Measurements from ENCODE around the gene EIF3K.

EIF3K gene

DNA sequence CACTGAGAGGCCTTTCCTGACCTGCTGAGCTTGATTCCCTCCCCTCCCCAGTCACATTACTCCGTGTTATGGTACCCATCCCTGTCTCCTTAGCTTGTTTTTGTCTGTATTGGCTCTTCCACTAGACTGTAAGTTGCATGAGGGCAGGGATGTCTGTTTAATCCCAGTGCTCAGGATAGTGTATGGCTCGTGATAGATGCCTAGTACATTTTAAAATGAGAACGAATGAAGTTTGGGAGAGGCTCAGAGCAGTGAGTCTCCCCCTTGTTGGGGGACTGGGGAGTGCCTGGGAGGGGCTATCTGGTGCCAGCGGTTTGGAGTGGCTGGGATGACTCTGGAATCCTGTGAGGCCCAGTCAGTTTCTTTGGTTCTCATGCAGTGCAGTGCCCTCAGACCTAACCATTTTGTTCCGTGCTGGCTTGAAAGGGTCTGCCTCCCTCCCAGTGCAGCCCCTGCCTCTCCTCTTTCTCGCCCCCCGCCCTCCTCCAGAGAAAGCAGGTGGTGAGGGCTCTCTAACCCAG is 63.9 kb downstream of the EIF3K start:
- Histone ChIP-seq H3K4me1 (ENCODE audit: control insufficient read depth in 5 of 5, insufficient read depth in 5 of 5, low read length in 5 of 5) (peaks cover 21 to 85% (median 58%) of the 10 kb centered on the region in 5 donors), H3K9ac (ENCODE audit: low read length in 5 of 5) (peak overlapping the region in 1 of 5 donors; percentile 24), H3K27ac (ENCODE audit: low read depth, low read length) (peak overlapping the region; percentile 90), H3K36me3 (ENCODE audit: control insufficient read depth in 5 of 5, insufficient read depth in 5 of 5, low read length in 5 of 5) (peaks cover 0 to 6% (median 4%) of the 10 kb centered on the region in 5 donors), H3K4me3 (ENCODE audit: low read depth in 1 of 5, low read length in 5 of 5) (no peak overlapping the region), H3K9me3 (ENCODE audit: control insufficient read depth in 5 of 5, low read length in 5 of 5) (no peaks in the 10 kb centered on the region), H3K27me3 (ENCODE audit: control insufficient read depth in 5 of 5, insufficient read depth in 4 of 5, low read length in 5 of 5) (no peaks in the 10 kb centered on the region)

DNA sequence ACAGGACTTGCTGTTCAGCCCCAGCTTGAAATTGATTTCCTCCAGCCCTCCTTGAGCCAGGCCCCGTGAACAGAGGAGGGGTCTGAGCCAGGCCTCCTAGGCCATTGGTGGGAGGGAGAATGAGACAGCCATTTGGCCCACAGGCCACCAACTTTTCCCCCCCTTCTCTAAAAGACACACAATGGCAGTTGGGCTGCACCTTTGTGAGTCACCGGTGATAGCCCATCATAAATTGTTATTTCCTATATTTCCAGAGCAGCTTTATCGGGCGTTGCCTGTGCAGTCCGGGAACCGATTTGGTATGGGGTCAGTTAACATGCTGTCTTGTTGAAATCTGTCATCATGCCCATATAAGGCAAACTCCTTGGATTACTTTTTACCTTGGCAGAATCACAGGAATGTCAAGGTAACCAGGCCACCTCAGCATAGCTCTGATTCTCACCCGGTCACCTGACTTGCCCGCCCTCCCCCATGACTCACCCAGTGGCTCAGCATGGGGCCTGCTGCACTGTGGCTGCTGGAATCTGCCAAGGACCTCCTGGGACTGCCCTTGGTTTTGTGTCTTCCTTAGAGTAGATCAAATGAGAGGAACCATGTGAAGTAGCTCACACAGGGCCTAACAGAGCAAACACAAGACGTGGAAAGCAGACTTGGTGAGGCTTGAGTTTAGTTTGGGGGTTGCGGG is 64.5 kb downstream of the EIF3K start:
- Histone ChIP-seq H3K4me3 (ENCODE audit: low read depth in 1 of 5, low read length in 5 of 5) (no peak overlapping the region), H3K27me3 (ENCODE audit: control insufficient read depth in 5 of 5, insufficient read depth in 4 of 5, low read length in 5 of 5) (no peaks in the 10 kb centered on the region), H3K4me1 (ENCODE audit: control insufficient read depth in 5 of 5, insufficient read depth in 5 of 5, low read length in 5 of 5) (peaks cover 20 to 85% (median 64%) of the 10 kb centered on the region in 5 donors), H3K9me3 (ENCODE audit: control insufficient read depth in 5 of 5, low read length in 5 of 5) (no peaks in the 10 kb centered on the region), H3K27ac (ENCODE audit: low read depth, low read length) (peak overlapping the region; percentile 90), H3K9ac (ENCODE audit: low read length in 5 of 5) (peak overlapping the region in 4 of 5 donors; percentile 10 to 30 (median 20)), H3K36me3 (ENCODE audit: control insufficient read depth in 5 of 5, insufficient read depth in 5 of 5, low read length in 5 of 5) (peaks cover 0 to 4% (median 4%) of the 10 kb centered on the region in 5 donors)

DNA sequence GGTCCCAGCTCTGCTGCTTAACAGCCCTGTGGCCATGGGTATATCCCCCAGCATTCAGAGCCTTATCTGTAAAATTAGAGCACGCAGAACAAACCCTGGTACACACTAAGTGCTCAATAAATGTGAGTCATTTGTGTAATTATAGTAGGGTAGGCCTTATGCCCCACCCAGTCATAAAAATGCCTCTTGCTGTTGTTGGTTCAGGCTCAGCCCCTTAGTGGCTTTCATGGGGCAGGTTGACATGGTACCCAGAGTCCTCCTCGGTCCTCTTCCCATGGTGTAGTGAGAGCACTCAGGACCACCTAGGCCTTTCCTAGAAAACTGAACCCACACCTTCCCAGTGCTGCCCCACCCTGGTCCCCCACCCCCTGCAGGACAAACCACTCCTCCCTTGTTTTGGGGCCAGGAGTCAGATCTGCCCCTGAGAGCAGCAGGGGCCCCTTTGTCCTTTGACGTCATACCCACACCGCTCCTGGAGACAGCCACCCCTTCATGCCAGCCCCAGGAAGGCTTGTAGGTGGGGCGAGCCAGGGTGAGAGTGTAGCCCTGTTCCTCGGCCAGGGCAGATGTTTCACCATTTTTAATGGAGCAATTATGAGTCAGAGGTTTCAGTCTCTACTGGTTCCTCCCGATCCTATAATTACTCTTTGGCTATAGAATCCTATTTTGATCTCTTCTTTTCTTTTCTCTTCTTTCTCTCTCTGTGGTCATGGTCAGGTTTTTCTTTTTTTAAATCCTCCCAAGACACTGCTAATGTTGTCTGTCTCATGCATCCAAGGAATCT is 65.3 kb downstream of the EIF3K start:
- Histone ChIP-seq H3K9me3 (ENCODE audit: control insufficient read depth in 5 of 5, low read length in 5 of 5) (no peaks in the 10 kb centered on the region), H3K27ac (ENCODE audit: low read depth, low read length) (peak overlapping the region; percentile 90), H3K9ac (ENCODE audit: low read length in 5 of 5) (peak overlapping the region in 4 of 5 donors; percentile 20 to 54 (median 38)), H3K4me3 (ENCODE audit: low read depth in 1 of 5, low read length in 5 of 5) (no peak overlapping the region), H3K4me1 (ENCODE audit: control insufficient read depth in 5 of 5, insufficient read depth in 5 of 5, low read length in 5 of 5) (peaks cover 16 to 81% (median 64%) of the 10 kb centered on the region in 5 donors), H3K27me3 (ENCODE audit: control insufficient read depth in 5 of 5, insufficient read depth in 4 of 5, low read length in 5 of 5) (no peaks in the 10 kb centered on the region), H3K36me3 (ENCODE audit: control insufficient read depth in 5 of 5, insufficient read depth in 5 of 5, low read length in 5 of 5) (peaks cover 0 to under 1% (median under 1%) of the 10 kb centered on the region in 5 donors)

GRCh38 chr19:38684862-38685665 is 66.1 kb downstream of the EIF3K start:
- no peaks in the 10 kb centered on the region for H3K36me3 ChIP-seq (ENCODE audit: control insufficient read depth in 5 of 5, insufficient read depth in 5 of 5, low read length in 5 of 5)
- peak overlapping the region; percentile 17 to 73 (median 48) for H3K9ac ChIP-seq (ENCODE audit: low read length in 5 of 5)
- no peak overlapping the region for H3K4me3 ChIP-seq (ENCODE audit: low read depth in 1 of 5, low read length in 5 of 5)
- peaks cover 16 to 74% (median 64%) of the 10 kb centered on the region in 5 donors for H3K4me1 ChIP-seq (ENCODE audit: control insufficient read depth in 5 of 5, insufficient read depth in 5 of 5, low read length in 5 of 5)
- no peaks in the 10 kb centered on the region for H3K27me3 ChIP-seq (ENCODE audit: control insufficient read depth in 5 of 5, insufficient read depth in 4 of 5, low read length in 5 of 5)
- H3K27ac ChIP-seq (ENCODE audit: low read depth, low read length): peak overlapping the region; percentile 90
- no peaks in the 10 kb centered on the region for H3K9me3 ChIP-seq (ENCODE audit: control insufficient read depth in 5 of 5, low read length in 5 of 5)

GRCh38 chr19:38685666-38686529 is 66.9 kb downstream of the EIF3K start:
- no peaks in the 10 kb centered on the region for H3K27me3 ChIP-seq (ENCODE audit: control insufficient read depth in 5 of 5, insufficient read depth in 4 of 5, low read length in 5 of 5)
- H3K27ac ChIP-seq (ENCODE audit: low read depth, low read length): peak overlapping the region; percentile 90
- peak overlapping the region; percentile 54 to 73 (median 60) for H3K9ac ChIP-seq (ENCODE audit: low read length in 5 of 5)
- peaks cover 16 to 68% (median 64%) of the 10 kb centered on the region in 5 donors for H3K4me1 ChIP-seq (ENCODE audit: control insufficient read depth in 5 of 5, insufficient read depth in 5 of 5, low read length in 5 of 5)
- peak overlapping the region in 1 of 5 donors; percentile 11 for H3K4me3 ChIP-seq (ENCODE audit: low read depth in 1 of 5, low read length in 5 of 5)
- H3K36me3 ChIP-seq (ENCODE audit: control insufficient read depth in 5 of 5, insufficient read depth in 5 of 5, low read length in 5 of 5): peaks cover 0 to 3% (median 0%) of the 10 kb centered on the region in 5 donors
- H3K9me3 ChIP-seq (ENCODE audit: control insufficient read depth in 5 of 5, low read length in 5 of 5): no peaks in the 10 kb centered on the region

DNA sequence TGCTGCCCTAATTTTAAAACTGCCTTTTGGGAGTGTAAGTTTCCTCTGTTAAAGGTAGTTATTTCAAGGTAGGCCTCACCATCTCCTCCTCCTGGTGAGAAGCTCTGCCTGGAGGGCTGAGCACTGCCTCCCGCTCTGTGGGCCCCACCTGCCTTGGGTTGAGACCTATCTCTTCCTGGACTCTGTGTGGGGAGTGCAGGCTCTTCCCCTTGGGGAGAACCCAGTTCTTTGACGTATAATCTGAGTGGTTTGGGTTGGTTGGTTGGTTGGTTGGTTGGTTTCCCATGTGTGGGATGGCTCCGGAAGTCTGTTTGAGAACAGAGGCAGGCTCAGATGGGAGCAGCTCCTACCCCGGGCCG is 67.5 kb downstream of the EIF3K start:
- Histone ChIP-seq H3K27ac (ENCODE audit: low read depth, low read length) (peak overlapping the region; percentile 90), H3K9me3 (ENCODE audit: control insufficient read depth in 5 of 5, low read length in 5 of 5) (no peaks in the 10 kb centered on the region), H3K4me3 (ENCODE audit: low read depth in 1 of 5, low read length in 5 of 5) (no peak overlapping the region), H3K4me1 (ENCODE audit: control insufficient read depth in 5 of 5, insufficient read depth in 5 of 5, low read length in 5 of 5) (peaks cover 16 to 69% (median 64%) of the 10 kb centered on the region in 5 donors), H3K36me3 (ENCODE audit: control insufficient read depth in 5 of 5, insufficient read depth in 5 of 5, low read length in 5 of 5) (peaks cover 0 to 3% (median 0%) of the 10 kb centered on the region in 5 donors), H3K9ac (ENCODE audit: low read length in 5 of 5) (peak overlapping the region; percentile 54 to 73 (median 60)), H3K27me3 (ENCODE audit: control insufficient read depth in 5 of 5, insufficient read depth in 4 of 5, low read length in 5 of 5) (no peaks in the 10 kb centered on the region)

All from subcutaneous abdominal adipose tissue (tissue), 5 donors.